ENCODE results near the gene SHB.
A peak's percentile ranks its signal among the peaks of the same experiment; 100 is the strongest.
"Not testable (repeated sequence)": the region's sequence is repeated elsewhere in the genome, so short reads cannot be mapped to it uniquely, and the experiment has no call there.

SHB gene

DNA sequence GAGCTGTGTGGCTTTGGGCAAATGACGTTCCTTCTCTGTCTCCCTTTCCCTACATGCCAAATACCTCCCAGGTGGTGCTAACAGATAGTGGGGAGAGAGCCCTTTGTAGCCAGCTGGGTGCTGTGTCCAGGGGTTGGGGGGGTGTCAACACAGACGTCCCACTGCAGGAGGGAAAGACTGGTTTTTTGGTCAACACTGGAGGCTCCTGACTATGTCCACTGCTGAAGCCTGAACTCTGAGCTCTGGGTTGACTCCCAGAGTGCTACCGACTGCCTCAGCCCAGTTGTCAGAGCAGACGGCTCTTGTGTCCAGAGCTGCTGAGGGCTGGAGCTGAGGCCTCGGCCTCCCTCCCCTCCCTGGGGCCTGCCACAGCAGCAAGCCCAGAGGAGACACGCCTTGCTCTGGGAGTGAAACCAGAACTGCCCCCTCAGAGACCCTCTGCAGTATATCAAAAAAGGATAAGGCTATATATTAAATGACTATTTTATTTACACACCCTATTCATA, 150.3 kb downstream of the SHB start:
- DNase-seq (ENCODE audit: low read depth in 3 of 3): no peak

DNA sequence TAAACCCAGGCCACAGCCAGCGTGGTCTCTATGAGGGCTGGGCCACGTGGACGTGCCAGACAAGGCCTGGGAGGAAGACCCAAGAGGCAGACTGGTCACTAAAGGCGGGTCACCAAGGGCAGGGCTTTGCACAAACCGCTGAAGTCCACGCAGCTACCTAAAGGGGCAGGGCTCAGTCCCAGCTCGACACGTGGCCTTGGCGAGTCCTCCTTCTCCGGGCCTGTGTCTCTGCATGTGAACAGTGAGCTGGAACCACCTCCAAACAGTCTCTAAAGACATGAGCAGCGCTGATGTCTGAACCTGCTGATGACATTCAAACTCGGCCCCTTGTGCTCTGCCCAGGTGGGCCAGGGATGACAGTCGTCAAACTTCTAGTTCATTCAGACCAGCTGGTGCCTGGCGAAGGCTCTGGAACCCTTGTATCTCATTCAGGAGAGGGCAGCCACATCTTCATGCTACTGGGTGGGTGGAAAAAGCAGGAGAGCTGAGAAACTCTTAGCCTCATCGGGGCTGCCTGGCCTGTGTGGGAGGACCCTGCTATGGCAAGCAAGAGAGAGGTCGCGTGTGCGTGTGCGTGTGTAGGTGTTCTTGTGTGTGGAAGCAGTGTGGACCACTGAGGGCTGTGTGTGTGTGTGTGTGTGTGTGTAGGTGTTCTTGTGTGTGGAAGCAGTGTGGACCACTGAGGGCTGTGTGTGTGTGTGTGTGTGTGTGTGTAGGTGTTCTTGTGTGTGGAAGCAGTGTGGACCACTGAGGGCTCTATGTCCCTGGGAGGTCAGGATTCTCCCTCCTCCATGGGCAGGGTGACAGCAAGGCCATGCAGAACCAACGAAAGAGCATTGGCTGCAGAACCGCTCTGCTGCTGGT, 151.0 kb downstream of the SHB start:
- no peak for DNase-seq (ENCODE audit: low read depth in 3 of 3)

DNA sequence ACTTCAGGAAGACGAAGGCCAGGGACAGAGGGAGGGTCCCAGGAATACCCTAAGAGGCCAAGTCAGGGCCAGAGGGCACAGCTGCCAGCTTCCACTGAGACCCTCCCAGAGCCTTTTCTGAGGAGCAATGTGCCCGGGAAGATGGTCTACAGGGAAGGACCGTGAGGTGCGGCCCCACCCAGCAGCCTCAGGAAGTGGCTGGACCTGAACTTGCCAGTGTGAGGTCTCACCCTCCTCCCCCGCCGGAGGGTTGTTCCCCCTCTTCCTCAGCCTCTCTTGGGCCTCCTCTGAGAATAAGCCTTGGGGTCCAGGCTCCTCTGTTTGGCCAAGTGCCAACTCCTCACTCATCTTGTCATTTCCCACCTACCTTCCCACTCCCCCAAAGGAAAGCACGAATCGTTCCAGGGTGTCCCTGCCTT, 151.7 kb downstream of the SHB start:
- DNase-seq (ENCODE audit: low read depth in 3 of 3): no peak

DNA sequence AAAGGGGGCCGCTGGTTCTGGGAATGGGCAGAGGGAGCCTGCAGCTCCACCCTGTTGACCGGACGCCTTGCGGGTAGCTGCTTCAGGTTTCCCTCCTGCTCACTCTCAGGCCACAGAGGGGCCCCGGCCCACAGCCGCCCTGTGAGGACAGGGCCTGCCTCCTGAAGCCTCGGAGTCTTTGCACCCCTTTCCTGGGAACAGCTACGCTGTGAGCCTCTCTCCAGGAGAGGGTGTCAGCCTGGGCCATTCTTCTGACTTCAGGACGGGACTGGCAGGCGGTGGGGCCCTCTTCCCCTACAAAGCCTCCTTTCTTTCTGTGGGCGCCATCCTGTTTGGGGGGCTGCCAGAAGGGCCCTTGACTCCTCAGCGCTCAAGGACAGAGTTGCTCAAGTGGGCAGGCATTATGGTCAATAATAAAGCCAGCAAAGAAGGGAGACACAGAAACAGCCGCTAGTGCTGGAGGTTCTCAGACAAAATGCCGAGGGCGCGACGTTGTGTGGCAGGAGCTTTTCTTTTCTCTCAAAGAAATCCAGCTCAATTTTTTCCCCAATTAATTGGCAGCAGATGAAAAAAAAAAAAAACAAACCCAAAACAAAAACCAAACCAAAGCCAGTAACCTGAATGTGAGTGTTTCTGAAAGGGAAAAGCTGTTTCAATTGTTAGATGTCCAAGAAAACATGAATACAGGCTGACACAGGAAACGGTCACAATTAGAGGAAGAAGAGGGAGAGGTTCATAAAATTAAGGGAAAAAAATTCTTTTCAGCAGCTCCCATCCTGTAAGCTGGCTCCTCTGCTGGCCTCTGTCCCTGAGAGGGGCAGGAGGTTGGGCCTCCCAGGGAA, 152.3 kb downstream of the SHB start:
- DNase-seq (ENCODE audit: low read depth in 3 of 3): no peak

DNA sequence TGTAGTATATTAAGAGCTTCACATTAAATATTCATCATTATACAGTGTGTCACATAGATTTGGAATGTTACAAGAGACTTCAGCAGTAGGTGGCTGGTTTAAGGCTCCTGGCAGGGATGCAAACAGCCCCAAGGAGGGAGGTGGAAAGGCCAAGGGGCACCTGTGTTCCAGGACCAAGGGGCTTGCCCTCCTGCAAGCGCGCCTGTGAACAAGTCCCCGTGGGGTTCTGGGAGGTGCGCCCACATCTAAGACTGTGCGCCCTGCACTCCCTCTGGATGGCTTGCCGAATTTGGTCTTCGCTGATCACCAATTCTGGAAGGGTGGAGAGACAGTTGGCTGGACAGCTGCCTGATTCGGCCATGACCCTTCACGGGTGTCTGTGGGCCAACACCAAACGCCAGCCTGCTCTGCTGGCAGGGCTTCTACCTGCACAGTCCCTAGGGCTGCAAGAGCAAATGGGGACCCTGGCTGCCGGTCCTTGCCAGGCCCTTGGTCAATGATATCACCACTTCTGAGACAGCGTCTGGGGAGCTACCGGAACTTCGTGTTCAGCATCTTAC, 153.0 kb downstream of the SHB start:
- DNase-seq (ENCODE audit: low read depth in 3 of 3): no peak

DNA sequence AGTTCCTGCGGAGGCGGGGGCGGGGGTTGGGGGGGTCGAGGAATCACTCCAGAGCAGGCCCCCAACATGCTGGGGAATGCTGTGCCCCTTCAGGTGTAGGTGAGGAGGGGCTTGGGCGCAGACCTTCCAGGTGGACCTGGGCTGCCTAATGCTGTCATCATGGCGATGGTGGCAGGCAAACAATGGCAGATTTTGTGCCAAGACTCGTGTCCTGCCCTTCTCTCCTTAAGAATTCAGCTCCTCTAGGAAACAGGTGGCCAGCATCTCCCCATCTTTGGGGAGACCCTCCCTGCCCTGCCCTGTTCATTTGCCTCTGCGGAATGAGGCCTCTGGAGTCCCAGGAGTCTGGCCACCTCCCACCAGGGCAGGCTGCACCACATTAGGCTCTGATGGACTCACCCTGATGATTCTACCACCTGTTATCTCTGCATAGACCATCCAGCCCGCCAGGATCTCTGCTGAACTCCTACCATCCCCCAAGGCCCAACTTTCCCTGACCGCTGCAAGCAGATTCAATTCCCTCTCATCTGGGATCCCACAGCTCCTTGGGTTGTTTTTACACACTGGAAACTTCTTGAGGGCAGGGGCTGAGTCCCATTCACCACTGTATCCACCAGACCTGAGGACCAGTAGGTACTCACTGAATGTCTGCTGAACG, 154.2 kb downstream of the SHB start:
- DNase-seq (ENCODE audit: low read depth in 3 of 3): no peak

DNA sequence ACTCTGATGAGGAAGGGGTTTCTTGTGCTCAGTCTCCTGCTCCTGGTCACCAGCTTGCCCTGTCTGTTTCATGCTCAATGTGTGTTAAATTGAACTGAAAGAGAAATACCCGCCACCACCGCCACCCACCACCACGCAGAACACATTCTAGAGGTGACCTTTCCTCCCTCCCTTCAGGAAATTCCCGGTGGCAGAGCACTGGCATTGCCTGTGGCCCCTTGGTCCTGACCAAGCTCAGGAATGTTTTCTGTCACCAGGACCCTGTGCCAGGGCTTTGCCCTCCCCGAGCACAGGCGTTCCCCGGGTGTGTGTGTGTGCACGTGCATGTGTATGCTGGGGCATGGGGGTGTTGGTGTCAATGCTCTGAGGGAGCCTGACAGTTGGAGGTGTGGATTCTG, 154.9 kb downstream of the SHB start:
- no peak for DNase-seq (ENCODE audit: low read depth in 3 of 3)

DNA sequence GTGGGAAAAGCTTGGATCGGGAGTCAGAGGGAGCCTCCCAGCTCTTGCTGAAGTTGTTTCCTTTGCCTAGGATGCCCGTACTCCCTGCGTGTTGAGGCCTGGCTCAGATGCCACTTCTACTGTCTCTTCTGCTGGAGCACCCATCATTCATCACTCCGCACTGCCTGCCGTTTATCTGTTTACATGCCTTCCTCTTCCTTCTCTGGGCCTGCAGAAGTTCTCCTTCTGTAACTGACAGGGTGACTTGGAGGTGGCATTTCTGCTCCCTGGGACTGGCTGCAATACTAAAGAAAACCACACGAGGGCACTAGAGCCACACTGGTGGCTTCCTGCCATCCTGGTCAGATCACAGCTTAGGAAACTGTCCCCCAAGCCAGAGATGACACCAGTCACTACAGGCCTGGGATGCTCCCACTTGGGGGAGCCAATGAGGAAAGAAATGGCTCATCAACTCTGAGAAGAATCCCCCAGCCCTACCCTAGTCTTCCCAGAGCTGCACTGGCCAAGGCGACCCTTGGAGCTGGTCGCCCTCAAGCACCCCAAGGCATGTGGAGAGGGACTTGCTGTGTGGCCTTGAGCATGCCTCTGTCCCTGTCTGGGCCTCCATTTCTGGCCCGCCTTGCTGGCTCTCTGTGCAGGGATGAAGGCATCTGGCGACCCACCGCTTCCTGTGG, 155.4 kb downstream of the SHB start:
- peak; percentile 60 to 74 (median 70) for DNase-seq (ENCODE audit: low read depth in 3 of 3)

DNA sequence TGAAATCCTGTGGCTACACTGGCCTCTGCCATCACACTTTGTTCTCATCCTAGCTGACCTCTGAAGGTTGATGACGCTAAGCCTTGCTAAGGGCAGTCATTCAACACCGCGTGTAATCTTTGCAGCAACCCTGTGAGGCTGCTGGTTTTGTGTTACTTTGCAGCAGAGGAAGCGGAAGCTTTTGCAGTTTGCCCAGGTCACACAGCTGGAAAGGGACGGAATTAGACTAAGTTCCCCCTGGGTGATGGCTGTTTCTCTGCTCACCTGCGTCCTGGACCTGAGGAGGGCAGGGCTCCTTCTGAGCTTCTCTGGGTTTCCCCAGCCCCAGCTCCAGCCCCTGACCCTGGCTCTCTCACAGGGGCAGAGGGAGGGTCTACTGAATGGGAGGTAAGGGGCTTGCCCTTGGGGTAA, 157.8 kb downstream of the SHB start:
- no peak for DNase-seq (ENCODE audit: low read depth in 3 of 3)

DNA sequence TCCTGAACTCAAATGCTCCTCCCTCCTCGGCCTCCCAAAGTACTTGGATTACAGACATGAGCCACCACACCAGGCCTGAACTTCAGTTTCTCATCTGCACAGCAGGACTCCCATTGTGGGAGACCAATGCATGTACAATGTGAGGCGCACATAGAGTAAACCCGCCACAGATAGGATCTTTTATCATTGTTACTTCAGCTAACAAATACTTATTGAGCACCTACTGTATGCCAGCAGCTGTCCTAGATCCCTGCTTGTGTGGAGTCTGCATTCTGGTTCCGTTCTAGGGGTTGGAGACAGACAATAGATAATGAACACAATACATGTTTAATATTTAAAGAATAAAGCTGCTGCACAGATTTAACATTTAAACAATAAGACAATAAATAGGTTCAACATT, 158.8 kb downstream of the SHB start:
- no peak for DNase-seq (ENCODE audit: low read depth in 3 of 3)

DNA sequence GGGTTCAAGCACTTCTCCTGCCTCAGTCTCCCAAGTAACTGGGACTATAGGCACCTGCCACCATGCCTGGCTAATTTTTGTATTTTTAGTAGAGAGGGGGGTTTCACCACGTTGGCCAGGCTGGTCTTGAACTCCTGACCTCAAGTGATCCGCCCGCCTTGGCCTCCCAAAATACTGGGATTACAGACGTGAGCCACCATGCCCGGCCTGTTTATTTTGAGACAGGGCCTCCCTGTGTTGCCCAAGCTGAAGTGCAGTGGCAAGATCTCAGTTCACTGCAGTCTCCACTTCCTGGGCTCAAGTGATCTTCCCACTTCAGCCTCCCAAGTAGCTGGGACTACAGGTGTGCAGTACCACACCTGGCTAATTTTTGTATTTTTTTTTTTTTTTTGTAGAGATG, 159.2 kb downstream of the SHB start:
- DNase-seq (ENCODE audit: low read depth in 3 of 3): not testable (repeated sequence)

DNA sequence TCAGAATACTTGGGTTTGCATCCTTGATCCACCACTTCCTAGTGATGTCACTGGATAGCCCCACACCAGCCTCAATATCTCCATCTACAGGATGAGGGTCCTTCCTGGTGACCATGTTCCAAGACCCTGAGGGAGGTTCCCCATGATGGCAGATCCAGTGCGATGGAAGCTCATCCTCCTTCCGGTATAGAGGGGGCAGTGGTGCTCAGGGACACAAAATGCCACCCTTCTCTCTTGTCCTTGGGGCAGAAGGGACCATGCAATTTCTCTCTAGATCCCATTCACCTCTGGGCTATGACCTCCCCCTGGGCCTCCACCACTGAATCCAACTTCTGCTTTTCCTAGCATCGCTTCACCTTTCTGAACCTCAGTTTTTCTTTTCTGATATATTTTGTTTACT, 159.7 kb downstream of the SHB start:
- no peak for DNase-seq (ENCODE audit: low read depth in 3 of 3)

DNA sequence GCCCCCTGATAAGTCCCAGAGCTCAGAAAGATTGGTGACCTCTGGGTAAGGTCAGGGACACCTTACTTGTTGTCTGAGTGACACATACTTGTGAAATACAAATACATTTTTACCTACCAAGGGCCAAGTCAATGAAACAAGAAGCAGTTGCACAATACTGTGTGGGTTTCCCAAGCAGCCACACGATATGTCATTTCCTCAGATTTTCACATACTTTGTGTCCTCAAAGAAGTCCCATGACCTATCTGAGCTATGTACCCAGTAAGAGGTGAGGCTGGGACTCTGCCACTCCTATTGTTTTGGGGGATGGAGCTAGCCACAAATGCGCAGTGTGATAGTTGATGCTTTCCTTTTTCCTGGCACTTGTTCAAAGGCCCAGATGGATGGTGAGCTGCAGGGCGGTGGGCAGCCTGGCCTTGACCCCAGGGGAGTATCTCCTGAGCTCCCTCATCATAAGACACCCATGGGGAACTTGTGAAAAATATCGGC, 160.3 kb downstream of the SHB start:
- no peak for DNase-seq (ENCODE audit: low read depth in 3 of 3)

DNA sequence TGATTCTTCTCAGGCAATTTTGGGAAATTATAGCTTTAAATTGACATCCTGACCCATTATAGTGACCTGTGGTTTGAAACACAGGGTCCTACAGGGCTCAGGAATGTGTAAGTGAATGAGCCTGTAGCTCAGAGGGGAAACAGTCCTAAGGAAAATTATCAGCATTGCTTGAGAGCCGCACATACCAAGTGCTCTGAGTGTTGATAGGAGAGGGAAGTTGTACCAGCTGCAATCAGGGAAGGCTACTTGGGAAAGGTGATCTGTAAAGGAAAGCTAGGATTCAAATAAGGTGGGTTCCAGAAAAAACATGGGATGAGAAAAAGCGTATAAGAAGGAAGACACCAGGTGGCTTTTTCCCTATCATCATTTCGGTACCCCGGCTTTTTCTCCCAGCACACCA, 160.7 kb downstream of the SHB start:
- DNase-seq (ENCODE audit: low read depth in 3 of 3): no peak

DNA sequence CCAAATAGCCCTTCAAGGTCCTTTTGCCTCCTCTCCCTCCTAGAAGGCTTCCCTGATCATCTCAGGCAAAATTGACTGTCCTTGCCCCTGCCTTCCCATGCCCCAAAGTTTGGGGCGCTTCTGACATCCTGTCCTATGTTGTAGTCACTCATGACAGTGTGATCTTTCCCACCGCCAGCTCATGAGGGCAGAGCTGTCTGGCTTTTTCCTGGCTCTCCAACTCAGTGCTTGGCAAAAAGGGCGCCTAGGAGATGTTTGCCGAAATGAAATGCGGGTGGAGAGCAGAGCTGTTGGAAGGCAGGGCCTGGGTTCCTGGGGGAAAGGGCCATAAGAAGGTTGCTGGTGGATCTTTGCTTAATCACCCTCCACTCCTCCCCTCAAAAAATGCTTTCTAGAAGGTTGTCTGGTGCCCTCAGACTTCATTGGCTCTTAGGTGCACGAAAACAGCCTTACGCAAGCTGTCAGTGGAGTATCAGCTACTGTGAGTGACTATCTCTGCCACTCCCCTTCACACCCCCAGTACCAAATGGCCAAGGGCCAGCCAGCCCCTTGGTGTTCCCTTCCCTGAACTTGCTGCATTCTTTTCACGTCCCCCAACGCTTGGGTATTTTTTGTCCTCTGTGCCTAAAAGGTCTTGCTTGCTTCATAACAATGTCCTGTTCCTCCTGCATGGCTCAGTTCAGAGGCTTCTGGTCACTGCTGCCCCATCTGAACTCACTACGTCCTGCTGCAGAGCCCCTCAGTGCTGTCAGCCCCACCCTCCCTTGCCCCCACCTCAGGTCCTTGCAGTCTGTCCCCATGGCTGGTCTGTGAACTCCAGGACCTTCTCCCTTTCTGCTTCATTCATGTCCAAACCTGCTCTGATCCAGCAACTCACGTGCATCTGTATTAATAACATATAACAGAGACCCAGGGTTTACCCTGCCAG, 162.5 kb downstream of the SHB start:
- no peak for DNase-seq (ENCODE audit: low read depth in 3 of 3)

DNA sequence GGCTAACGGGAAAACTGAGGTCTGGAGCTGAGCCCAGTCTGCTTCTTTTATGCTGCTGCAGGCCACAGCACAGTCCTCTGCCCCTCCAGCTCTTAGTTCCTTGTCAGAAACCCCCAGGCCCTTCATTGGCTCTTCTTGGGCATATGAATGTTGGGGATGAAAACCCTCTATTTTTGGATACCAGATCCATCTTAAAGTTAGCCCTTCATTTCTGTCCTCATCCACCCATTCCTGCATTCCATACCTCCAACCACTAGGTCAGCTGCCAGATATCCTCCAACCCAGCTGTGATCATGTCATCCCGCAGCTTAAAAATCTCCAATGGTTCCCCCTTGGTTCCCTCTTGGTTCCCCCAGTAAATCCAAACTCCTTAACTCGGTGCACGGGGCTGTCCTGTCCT, 163.3 kb downstream of the SHB start:
- no peak for DNase-seq (ENCODE audit: low read depth in 3 of 3)

DNA sequence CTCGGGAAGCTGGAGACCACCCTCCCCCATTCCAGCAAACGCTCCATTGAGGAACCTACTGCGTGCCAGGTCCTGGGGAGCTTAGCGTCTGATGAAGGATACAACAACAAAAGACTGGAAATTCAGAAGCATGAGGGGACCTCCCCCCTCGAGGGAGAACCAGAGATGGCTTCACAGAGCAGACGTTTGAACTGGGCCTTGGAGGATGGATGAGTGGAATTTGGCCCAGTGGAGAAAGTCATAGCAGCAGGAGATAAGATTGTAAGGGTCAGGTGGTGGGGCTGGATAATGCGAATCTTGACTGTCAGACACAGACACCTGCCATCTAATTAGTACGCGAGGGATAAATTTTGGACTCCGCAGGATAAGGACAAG, 163.9 kb downstream of the SHB start:
- DNase-seq (ENCODE audit: low read depth in 3 of 3): no peak

DNA sequence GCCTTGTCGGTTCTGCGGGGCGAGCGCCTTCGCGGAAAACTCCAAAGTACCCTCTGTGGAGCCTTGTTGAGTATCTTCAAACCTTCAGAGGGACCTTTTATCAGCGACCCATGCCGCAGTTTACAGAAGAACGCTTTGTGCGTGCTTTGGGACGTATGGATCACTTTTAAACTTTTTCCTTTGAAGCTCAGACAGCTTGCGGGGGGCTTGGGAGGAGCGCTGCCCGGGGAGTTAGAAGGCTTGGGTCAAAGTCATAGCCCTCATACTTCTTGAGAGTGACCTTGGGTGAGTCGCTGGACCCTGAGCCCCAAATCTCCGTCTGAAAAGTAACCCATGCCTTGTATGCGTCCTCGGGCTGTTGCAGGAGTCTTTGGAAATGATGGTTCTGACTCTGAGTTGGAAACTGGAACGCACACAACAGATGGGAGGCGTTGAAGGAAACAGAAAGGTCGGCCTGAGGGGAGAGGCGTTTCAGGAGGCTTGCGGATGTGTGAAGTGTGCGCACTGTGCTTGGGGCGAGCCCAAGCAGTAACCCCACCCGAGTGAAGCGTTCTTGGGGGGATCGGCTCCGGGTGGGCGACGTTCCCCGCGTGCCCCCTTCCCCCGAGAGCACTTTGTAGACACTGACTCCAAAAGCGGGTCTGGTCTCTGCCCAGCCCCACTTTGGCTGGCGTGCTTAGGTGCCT, 164.4 kb downstream of the SHB start:
- no peak for DNase-seq (ENCODE audit: low read depth in 3 of 3)

DNA sequence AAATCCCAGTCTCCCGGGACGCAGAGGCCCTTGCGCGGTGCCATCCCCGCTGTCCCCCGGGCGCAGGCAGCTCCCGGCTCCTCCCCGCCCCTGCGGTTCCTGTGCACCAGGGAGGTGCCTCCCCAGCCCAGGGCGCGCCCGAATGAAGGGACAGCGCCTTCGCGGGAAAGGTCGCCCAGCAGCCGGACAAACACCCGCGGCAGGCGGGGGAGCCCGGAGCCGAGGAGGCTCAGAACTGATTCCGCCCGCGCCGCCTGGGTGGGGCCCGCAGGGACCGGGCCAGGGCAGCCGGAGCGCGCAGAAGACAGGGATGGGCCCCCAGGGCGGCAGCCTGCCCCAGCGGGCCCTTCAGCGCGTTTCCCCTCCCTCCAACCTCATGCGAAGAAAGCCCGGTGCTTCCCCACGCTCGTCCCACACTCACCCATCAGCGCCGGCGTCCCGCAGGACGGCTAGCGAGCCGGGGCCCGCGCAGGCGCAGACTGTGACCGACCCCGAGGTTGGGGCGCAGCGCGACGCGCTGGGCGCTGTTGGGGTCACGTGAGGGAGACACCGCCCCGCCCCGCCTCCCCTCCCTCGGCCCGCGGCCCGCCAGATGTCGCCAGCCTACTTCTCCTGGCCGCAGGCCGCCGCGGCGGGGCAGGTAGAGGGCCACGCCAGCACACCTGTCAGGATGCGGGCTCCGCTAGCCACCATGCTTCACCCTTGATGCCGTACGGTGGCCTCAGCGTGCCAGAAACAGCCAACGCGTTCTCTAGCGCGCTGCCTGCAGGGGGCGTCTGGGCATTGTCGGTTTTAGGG, 165.2 kb downstream of the SHB start, which contains the start of gene SLC25A51:
TSS of gene SLC25A51 (minus strand) at position 481 of the 798 bp plus-strand sequence. CDS start 15,577 bp downstream, outside the sequence.
- DNase-seq (ENCODE audit: low read depth in 3 of 3): peak; percentile 86 to 94 (median 92)
